T-helper 2 cell treated with Interferon-gamma antibody and Interleukin-4, amounts not matched to agents 100 ng/mL and 5 ng/mL, for 36 hours (primary cell): ENCODE results near the gene VSIG2. TPM values are rescaled to one million over a fixed set of nuclear protein-coding genes. Genes with fewer than 3 reads are reported as not detected.
"Not testable (repeated sequence)": the region's sequence is repeated elsewhere in the genome, so short reads cannot be mapped to it uniquely, and the experiment has no call there.

Experiments used
- intact Hi-C: fragments of 100-400 bp; cut with micrococcal nuclease; formaldehyde crosslinking; loops from one replicate; pipeline ENCODE4 v1.15.1; 2023
- total RNA-seq: library from RNA; stranded (reverse); gene quantifications from 2 replicates; pipeline ENCODE4 v1.2.3, GENCODE V29; 2022

The VSIG2 gene, protein sequence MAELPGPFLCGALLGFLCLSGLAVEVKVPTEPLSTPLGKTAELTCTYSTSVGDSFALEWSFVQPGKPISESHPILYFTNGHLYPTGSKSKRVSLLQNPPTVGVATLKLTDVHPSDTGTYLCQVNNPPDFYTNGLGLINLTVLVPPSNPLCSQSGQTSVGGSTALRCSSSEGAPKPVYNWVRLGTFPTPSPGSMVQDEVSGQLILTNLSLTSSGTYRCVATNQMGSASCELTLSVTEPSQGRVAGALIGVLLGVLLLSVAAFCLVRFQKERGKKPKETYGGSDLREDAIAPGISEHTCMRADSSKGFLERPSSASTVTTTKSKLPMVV
- total RNA-seq: 0.18 TPM in 1 of 2 replicates, not detected in the other

DNA sequence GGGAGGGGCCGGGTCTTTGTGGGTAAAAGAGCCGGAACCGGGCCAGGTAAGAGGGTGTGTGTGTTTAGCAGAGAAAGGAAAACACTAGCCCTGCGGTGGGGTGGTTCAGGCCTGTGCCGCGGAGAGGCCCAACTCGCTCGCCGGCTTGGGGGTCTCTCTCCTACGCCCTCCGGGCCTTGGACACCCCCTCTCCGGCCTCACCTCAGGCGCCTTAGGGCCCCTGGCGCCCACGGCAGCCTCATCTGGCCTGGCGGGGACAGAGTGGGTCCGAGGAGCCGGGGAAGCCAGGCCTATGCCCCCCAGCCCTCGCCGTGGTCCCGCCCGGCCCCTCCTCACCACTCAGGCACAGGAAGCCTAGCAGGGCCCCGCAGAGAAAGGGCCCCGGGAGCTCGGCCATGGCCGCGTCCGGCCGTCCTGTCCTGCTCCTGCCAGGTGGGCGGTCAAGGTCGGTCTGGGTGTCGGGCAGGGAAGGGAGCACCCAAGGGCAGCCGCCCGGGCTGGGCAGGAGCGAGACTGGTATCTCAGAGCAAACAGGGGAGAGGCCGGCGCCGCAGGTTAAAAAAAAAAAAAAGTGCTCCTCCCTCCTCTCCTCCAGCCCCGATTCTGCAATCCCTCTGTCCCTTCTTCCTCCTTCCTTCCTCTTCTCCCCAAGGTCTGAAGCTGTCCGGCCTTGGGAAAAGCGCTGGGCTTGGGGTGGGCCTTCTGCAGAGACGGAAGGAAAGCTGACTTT, at the start of gene VSIG2:
TSS of gene VSIG2 (minus strand) at position 515 of the 730 bp plus-strand sequence. CDS start at position 397, 118 bp downstream.
- intact Hi-C loops: no loop called here

DNA sequence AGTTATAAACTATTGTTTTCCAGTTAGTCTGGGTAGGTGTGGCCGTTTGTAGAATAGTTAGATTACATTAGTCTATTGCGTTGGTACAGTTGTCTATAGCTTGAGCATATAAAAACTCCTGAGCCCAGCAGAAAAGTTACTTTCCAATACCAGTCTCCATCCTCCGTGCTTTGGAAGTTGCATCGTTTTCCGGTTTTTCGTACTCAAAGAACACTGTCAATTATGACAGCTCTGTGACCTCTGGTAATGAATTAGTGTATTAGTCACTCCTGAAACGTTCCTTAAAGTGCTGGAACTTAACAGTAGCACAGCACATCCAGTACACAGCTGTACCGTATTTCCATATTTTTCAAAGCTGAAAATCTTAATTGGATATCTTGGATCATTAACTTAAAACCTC, 49.0 kb upstream of the VSIG2 start:
- intact Hi-C loops: loop anchor here (2.0 to 5.0 kb wide), 2 partner anchors 76 to 151 kb away; partner anchors contain the start of gene CCDC15

DNA sequence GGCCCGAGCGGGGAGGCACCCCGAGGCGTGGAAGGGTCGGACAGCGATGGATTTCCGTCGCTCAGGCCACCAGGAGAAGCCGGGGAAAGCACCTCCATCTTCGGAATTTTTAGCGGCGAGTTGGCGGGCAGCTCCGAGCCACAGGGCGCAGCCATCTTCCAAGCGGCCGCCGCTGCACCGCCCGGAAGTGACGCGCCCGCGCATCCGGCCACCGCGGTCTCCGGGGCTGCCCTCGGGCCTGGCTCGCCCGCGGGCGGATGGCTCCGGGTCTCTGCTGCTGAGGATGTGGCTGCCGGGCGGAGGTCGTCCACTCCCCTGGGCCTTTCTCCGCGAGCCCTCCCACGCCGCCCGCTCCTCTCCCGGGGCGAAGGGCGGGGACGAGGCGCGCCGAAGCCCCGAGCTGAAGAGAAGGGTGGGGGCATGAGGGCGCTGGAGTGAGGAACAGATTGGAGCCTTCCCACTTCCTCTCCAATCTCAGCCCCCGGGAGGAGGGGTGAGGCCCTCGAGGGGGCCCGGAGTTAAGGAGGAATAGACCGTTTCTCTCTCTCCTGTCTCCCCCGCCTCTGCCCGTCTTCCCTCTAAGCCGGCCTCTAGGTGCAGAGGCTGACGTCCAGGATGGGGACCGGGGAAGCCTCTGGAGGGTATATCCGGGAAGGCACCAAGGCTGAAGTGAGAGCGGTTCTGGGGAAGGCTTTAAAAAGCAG, 48.3 kb upstream of the VSIG2 start, which contains the start of gene MSANTD2:
TSS of gene MSANTD2 (minus strand) at position 181 of the 704 bp plus-strand sequence. CDS start at position 155, 26 bp downstream.
- intact Hi-C loops: loop anchor here (1.0 to 5.0 kb wide), 8 partner anchors 38 to 311 kb away; partner anchors contain the start of genes CCDC15, ESAM, SIAE and SPA17

DNA sequence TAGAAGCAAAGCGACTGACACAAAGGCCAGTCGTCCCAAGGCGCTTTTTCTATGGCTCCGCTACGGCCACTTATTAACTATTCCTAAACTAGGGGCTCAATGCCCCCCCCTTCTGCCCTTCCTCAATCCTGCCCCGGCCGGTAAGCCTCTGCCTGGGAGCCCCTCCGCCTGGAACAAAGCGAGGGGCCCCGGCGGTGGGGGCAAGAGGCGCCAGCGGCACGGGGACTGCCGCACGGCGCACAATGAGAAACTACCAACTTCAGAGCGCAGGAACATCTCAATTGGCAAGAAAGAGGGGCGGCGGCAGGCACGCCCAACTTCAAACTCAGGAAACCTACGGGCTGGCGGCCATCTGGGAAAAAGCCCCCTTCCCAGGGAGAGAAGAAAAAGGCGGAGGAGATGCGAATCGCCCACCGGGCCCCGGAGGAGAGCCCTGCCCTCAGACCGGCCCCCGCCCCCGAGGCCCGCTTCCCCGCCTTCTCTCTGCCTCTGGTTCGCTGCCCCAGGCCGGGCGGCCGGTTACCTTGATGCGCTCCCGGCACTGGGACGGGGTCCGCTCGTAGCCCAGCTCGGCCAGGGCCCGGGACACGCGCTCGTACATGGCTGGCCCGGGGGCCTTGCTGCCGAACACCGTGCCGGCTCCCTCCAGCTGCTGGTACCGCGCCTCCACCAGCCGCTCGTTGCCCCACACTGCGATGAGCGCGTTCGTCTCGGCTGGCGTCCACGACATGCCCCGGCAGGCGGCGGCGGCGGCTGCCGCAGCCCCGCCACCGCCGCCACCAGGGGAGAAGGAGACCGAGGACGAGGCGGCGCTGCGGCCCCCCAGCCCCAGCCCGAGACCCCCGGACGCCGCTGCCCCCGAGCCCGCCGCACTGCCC, 47.5 kb upstream of the VSIG2 start:
- intact Hi-C loops: loop anchor here (1.0 to 5.0 kb wide), 9 partner anchors 37 to 312 kb away; partner anchors contain the start of genes CCDC15, ESAM, SIAE and SPA17

DNA sequence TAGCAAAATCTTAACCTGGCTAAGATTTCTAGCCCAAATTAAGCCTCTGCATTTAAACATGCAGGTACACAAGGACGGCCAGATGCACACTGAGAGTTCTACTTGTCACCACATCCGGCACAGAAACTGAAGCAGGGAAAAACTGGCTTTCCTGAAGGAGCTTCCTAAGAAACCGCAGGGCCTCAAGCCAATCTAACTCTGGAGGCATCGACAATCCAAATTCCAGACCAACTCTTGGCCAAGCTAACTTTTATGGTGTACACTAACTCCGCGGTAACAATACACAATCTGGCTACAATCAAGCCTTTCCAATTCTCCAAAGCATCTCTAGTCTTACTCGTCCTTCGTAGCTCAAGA, 46.9 kb upstream of the VSIG2 start:
- intact Hi-C loops: loop anchor here (2.0 kb wide), 1 partner anchor 38 kb away; no protein-coding TSS in a partner anchor

DNA sequence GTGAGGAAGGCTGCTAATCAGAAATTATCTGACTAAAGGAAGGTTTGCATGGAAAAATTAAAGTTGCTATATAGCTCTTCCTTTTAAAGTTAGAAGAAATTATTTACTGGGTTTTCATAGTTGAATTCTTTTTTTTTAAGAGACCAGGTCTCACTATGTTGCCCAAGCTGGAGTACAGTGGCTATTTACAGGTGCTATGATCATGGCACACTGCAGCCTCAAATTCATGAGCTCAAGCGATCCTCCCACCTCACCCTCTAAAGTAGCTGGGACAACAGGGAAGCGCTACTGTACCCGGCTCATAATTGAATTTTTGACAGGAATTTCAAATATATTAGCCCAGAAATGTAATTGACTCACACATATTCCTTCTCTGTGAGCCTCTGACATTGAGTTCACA, 44.3 kb upstream of the VSIG2 start:
- intact Hi-C loops: no loop called here

DNA sequence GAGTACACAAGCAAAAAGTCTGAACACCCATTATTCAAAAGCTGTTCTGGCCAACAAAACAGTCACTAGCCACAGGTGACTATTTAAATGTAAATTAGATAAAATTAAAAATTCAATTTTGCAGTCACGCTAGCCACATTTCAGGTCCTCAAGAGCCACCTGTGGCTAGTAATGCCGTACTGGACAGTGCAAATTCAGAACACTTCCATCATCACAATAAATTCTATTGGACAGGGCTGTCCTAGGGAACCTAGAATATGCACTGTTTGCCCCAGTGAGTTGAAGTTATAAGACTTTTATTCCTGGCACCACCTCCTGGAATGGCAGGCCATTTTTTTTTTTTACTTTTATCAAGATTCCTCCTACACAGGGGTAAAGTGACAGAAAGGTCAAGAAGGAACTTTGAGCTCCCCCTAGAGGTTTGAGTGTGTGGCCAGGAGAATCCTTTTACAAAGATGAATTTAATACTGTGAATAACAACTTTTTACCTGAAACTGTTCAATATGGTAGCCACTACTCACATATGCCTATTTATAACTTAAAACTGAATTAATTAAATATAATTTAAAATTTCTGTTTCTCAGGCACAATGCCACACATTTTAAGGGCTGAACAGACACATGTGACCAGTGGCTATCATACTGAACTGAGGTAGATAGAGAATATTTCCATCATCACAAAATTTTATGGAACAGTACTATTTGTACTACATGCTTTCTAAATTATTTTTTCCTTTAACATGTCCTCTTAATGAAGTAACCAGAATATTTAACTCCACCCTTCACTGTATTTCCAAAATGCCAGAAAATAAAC, 41.6 kb upstream of the VSIG2 start:
- intact Hi-C loops: loop anchor here (1.0 kb wide), 1 partner anchor 124 kb away; no protein-coding TSS in a partner anchor

DNA sequence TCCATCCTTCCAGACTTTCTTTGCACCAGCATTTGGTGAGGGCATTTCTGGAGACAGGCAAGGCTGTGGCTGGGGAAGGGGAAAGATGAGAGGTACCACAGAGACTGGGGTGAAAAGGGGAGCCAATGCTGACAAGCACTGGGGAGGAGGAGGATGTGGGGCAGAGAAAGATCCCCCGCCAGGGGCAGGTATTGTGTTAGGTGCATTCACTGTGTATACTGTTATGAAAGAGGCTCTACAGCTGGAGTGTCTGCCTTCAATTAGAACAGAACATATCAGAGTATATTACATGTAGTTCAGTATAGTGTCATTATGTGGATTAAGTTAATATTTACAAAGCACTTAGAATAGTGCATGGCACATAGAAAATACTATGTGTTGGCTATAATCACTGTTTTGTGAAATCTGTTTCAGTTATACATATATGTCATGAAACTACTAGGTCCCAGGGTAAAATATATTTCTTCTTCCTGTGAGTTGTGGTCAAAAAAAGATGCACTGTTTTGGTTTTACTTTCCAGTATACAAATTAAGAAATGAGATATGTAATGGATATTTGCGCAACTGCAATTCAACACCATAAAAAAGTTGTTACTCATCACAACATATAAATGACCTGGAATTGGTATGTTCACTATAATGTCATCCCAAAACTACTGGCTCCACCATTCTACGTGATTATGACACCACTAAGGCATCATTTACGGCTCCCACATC, 39.7 kb upstream of the VSIG2 start:
- intact Hi-C loops: no loop called here

DNA sequence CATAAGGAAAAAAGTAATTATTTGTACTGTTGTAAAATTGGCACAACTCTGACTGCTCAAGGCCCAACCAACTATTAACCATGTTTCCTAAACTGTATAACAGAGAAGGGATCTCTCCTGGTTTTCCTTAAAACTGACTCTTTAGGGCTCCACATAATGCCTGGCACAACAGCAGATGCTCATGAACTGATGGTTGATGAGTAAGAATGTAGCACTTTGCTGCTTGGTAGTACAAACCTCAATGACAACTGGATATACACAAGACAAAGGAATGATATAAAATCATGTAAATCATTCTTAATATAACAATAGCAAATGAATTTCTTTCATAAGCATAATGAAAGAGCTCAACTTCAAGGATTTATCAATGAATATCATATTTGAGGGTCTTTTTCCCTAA, 36.5 kb upstream of the VSIG2 start:
- intact Hi-C loops: no loop called here

DNA sequence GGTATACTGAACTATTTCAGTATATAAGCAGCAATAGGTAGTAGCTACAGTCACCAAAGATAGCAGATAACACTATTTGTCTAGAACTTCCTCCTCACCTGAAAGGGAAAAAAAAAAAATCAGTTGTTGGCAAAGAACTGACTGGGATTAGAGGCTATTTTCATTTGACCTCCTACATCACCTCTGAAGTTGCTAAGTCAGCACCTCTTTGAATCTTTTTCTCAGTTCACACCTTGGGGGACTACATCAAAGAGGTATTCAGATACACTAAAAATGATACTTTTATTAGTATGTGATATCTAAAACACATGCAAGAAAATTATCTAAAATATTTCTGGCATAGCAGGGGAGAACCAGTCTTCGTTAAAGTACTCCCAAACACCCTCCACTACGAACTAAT, 32.0 kb upstream of the VSIG2 start:
- intact Hi-C loops: no loop called here

DNA sequence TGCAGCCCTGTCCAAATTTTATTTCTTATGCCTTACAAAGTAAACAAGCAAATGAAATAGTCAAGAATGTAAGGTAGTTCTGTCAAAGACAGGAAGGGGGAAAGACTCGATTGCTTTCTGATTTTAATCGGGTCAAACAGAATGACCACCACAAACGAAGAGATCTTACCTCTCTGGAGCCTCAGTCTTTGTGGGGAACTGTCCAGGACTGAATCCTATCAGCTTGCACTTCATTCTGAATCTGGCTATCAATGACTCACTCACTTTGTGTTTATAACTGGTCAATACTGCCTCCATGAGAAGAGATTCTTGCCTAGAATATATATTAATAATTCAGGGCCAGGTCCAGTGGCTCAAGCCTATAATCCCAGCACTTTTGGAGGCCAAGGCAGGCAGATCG, 30.9 kb upstream of the VSIG2 start:
- intact Hi-C loops: no loop called here

DNA sequence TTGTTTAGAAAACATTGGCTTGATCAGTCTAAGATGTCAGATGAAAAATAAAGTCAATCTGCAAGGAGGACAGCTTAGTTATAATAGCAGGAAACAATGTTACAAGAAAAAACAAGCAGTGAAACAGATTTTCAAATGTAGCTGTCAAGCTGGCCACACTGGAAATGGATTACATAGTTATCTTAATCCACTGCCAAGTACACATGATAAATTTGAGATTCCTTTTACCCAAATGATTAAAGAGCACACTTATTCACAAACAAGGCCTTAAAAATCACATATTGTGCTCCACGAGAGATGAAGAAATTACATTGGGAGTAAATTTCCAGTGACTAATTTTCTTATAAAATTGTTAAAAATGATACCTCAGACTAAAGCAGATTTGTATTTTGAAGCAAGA, 27.5 kb upstream of the VSIG2 start:
- intact Hi-C loops: no loop called here

DNA sequence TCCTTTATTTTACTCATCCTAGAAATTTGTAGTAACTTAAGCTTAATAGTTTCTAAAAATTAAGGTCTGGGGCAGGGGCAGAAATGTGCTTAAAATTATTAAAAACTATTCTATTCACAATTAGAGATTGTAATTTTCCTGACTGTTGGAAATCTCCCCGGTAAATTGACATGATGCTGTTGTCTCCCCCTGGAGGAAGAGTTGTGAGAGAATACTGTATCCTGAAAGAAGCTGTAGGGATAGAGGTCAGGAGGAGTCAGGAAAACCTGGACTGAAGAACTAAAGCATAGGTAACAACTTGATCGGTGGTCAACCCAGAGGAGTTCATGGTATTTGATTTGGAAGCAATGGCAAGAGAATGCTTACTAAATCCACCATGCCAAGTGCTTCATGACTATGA, 26.2 kb upstream of the VSIG2 start:
- intact Hi-C loops: no loop called here

DNA sequence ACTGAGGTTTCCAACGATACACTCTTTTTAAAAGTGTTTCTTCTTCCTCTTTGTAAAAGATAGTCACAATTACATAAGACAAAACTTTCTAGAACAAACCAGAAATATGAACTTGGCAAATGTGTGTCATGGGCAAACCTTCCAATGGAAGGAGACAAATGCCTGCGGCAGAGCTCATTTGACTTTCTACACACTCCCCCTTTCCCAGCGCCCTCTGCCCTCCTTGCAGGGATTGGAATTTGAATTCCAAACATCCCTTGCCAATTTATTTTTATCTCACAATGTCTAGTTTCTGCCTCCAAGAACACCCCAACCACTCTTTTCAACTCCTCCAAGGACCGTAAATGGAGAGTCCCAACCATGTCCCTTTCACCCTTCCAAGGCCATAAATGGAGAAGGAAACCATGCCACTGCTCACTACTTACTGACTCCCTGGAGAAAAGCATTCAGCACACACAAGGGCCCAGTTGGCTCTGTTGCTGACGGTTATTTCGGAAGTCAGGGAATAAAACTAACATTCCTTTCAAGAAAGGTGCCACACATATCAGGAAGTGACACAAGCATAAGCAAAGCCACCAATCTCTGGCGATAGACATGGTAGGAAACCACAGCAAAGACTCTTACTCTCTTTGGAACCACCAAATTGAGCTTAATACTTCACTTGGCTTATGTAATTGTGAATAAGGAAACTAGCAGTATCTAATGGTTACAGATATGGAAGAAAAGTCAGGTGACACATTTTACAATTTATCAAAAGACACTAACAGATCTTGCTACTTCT, 25.0 kb upstream of the VSIG2 start:
- intact Hi-C loops: no loop called here

DNA sequence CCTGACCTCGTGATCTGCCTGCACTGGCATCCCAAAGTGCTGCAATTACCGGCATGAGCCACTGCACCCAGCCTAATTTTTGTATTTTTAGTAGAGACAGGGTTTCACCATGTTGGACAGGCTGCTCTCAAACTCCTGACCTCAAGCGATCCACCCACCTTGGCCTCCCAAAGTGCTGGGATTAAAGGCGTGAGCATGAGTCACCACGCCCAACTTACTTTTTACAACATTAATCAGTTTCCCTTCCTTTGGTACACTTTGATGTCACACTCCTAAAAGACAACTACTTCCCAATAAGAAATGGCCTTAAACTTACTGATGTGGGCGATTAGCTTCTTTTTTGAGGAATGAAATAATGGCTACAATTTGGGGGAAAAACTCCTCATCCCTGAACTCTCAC, 18.9 kb upstream of the VSIG2 start:
- intact Hi-C loops: not testable (repeated sequence)

DNA sequence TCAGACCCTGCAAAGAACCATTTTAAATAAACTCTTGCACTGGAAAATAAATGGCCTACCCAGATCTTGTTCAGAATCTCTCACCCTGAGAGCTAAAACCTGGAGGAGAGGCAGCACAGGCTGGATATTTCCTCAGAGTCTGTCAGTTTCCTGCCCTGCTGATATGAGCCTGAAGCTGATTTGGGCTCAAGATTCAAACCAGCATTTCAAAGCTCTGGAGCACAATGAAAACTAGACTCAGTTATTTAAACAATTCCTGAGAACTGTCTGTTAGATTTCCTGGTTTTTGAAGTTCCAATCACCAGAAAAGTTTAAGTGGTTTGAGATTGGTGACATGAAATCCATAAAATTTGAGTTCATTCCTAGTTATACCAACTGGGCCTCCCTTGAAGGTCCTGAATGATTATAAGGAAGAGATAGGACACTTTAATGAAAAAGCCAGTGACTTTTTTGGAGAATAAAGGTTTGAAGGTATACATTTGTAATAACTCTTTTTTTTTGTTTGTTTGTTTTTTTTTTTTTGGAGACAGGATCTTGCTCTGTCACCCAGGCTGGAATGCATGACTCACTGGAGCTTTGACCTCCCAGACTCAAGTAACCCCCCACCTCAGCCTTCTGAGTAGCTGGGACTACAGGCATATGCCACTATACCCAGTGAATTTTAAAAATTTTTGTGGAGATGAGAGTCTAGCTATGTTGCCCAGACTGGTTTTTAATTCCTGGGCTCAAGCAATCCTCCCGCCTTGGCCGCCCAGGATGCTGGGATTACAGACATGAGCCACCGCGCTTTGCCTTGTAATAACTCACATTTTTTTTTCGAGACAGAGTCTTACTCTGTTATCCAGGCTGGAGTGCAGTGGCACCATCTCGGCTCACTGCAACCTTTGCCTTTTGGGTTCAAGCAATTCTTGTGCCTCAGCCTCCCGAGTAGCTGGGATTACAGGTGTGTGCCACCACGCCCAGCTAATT, 18.0 kb upstream of the VSIG2 start:
- intact Hi-C loops: no loop called here

DNA sequence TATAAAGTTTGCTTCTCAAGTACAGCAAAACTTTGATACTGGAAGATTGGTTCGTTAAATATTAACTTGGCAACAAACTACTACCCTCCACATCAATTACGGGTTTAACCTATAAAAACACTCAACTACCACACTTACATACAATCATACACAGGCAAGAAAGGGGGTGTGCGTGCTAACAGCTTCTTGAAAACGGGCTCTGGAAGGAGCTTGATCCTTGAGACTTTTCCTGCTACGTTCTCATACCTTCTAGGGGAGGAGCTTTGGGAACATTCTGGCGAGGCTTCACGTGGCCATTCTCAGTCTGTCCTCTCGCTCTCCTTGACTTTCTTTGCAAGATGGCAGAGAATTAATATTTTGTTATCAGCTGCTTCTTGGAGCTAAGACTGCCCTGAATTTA, 16.9 kb upstream of the VSIG2 start:
- intact Hi-C loops: no loop called here
